Right atrium auricular region (tissue), 2 donors: ENCODE measurements around the gene RABEP1. TPM values are rescaled to one million over a fixed set of nuclear protein-coding genes. Genes with fewer than 3 reads are reported as not detected.
"Not testable (repeated sequence)": the region's sequence is repeated elsewhere in the genome, so short reads cannot be mapped to it uniquely, and the experiment has no call there.

Experiments
- DNase-seq: peaks from one replicate; pipeline ENCODE4 v3.0.0-alpha.2; 2019; ENCODE audit warnings: low spot score
- H3K27ac ChIP-seq, 2 donors: fragments of 200-600 bp; sonication (generic); 1 replicate in 1 of 2; 2 replicates in 1 of 2; pipeline ENCODE4 v1.5.1; 2016 to 2019
- H3K27me3 ChIP-seq, 2 donors: fragments of 200-600 bp; sonication (generic); one replicate each; pipeline versions ENCODE4 v1.5.1 to v1.6.0; 2017 to 2019
- H3K36me3 ChIP-seq: fragments of 200-600 bp; sonication (generic); one replicate; pipeline ENCODE4 v1.5.1; 2016
- H3K4me1 ChIP-seq, 2 donors: fragments of 200-600 bp; sonication (generic); one replicate each; pipeline versions ENCODE4 v1.5.1 to v1.6.0; 2017 to 2019
- H3K4me3 ChIP-seq, 2 donors: fragments of 200-600 bp; sonication (generic); 1 replicate in 1 of 2; 2 replicates in 1 of 2; pipeline ENCODE4 v1.5.1; 2017 to 2019; ENCODE audit warnings: mild to moderate bottlenecking in 1 of 2, moderate library complexity in 1 of 2
- H3K9me3 ChIP-seq, 2 donors: fragments of 200-600 bp; sonication (generic); one replicate each; pipeline ENCODE4 v1.5.1; 2019
- total RNA-seq, 2 donors: library from RNA; depleted of rRNA; stranded (reverse); fragments of >200 nt; gene quantifications; one replicate each; pipeline ENCODE4 v1.1.0, GENCODE V29; 2016
- TF ChIP-seq, protein P1 (sequence below), 2 donors: fragments of 200-600 bp; sonication (generic); IDR thresholded peaks; one replicate each; pipeline ENCODE4 v1.5.1; 2019; ENCODE audit warnings: antibody characterized with exemption in 2 of 2

RABEP1 gene
- total RNA-seq, 2 donors from 2014 or later: 29.6 to 34.1 TPM

DNA sequence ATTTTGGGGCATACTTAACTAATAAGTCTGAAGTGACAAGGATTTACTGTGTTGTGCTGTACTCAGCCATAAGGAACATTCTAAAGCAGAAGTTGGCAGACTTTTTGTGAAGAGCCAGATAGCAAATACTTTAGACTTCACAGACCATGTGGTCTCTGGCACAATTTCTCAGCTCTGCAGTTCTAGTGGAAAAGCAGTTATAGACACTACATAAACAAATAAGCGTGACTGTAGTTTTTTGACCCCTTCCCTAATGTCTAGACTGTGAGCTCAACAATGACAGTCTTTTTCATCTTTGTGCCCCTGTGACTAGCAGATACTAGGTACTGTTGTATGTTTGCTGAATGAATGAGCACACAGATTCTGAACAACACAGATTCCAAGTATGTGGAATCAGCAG, 142.8 kb downstream of the RABEP1 start:
- no peak overlapping the region for H3K4me3 ChIP-seq
- H3K4me1 ChIP-seq: peaks cover 0 to 13% of the 10 kb centered on the region in 2 donors
- no peak for DNase-seq
- peaks cover 68% of the 10 kb centered on the region for H3K36me3 ChIP-seq
- no peaks in the 10 kb centered on the region for H3K9me3 ChIP-seq
- no peak overlapping the region for H3K27ac ChIP-seq
- TF ChIP-seq, protein P1, sequence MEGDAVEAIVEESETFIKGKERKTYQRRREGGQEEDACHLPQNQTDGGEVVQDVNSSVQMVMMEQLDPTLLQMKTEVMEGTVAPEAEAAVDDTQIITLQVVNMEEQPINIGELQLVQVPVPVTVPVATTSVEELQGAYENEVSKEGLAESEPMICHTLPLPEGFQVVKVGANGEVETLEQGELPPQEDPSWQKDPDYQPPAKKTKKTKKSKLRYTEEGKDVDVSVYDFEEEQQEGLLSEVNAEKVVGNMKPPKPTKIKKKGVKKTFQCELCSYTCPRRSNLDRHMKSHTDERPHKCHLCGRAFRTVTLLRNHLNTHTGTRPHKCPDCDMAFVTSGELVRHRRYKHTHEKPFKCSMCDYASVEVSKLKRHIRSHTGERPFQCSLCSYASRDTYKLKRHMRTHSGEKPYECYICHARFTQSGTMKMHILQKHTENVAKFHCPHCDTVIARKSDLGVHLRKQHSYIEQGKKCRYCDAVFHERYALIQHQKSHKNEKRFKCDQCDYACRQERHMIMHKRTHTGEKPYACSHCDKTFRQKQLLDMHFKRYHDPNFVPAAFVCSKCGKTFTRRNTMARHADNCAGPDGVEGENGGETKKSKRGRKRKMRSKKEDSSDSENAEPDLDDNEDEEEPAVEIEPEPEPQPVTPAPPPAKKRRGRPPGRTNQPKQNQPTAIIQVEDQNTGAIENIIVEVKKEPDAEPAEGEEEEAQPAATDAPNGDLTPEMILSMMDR (IDR thresholded peaks at IDR 0.05): no peak
- H3K27me3 ChIP-seq: no peaks in the 10 kb centered on the region

DNA sequence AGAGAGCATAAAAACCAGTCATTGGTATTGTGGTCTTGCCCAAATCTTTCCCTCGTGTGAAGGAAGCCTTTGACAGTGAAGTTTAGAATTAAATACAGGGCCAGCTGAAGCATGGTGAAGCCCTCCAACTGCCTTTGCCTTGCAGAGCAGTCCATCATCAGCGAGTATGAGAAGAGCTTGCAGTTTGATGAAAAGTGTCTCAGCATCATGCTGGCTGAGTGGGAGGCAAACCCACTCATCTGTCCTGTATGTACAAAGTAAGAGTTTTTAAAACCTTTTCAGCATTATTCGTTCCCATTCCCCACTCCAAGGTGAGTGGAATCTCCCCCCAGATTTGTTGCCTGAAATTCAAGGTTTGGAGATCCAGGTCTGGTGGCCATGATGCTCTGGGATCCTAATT, 143.7 kb downstream of the RABEP1 start:
- no peak for DNase-seq
- H3K27ac ChIP-seq: no peak overlapping the region
- peaks cover 0 to 8% of the 10 kb centered on the region in 2 donors for H3K4me1 ChIP-seq
- no peak overlapping the region for H3K4me3 ChIP-seq
- H3K36me3 ChIP-seq: peaks cover 71% of the 10 kb centered on the region
- TF ChIP-seq, protein P1 (IDR thresholded peaks at IDR 0.05): no peak
- no peaks in the 10 kb centered on the region for H3K9me3 ChIP-seq
- H3K27me3 ChIP-seq: no peaks in the 10 kb centered on the region

DNA sequence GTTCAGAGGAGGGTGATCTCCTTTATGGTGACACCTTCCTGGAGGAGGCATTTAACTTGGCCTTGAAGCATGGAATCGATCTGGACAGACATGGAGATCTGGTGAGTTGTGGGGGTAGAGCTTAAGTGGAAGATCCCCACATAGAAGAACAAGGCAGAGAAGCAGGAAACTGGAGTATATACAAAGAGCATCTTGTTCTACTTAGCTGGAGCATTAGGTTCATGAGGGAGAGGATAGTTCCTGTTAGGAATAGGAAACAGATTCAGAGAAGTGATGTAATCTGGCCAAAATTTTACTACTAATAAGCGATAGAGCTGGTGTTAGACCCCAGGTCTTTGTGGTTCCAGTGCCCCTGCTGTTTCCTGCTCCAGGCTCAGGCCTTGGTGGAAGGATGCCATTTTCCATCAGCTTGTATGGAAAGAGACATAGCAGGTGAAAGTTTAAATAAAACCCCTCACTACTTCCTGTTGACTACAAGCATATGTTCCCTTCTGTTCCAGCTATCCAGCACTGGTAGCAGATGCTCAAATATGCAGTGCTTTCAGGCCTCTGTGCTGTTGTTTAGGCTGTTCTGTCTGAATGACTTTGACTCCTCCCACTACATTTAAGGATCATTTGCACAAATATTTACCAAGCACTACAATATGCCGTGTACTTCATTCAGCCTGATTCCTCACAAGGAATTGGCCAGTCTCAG, 147.3 kb downstream of the RABEP1 start:
- Histone ChIP-seq H3K4me1 (no peaks in the 10 kb centered on the region), H3K36me3 (peaks cover 74% of the 10 kb centered on the region)
- TF ChIP-seq, protein P1 (IDR thresholded peaks at IDR 0.05): no peak

DNA sequence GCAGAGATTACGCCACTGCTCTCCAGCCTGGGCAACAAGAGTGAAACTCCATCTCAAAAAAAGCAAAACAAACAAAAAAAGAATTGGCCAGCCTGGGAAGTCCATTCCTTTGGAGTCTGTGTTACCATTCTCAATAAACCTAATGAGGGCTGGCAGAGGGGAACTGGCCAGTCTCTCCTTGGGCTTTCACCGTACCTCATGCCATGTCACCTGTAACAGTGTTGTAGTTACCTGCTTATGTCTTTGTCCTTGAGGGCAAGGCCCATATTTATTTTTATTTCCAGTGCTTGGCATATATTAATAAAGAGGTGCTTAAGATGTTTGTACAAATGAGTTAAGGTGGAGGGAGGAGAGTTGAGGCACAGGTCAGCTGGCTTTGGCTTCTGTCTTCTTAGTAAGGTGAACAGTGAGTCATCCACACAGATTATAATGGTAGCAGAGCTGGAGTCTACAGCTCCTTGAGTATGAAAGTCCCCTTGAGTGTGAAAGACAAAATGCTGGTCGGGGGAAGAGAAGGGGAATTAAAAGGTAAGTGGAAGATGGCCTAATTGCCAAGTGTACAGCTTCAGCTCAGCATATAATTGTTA, 148.4 kb downstream of the RABEP1 start:
- Histone ChIP-seq H3K27ac (no peak overlapping the region), H3K4me3 (no peak overlapping the region), H3K36me3 (peaks cover 74% of the 10 kb centered on the region), H3K27me3 (no peaks in the 10 kb centered on the region), H3K9me3 (no peaks in the 10 kb centered on the region), H3K4me1 (no peaks in the 10 kb centered on the region)
- TF ChIP-seq, protein P1 (IDR thresholded peaks at IDR 0.05): no peak
- DNase-seq: no peak

More for the DNA sequence above, 147.3 kb downstream of the RABEP1 start:
- Histone ChIP-seq H3K27ac (no peak overlapping the region), H3K27me3 (no peaks in the 10 kb centered on the region), H3K4me3 (no peak overlapping the region), H3K9me3 (no peaks in the 10 kb centered on the region)
- no peak for DNase-seq

DNA sequence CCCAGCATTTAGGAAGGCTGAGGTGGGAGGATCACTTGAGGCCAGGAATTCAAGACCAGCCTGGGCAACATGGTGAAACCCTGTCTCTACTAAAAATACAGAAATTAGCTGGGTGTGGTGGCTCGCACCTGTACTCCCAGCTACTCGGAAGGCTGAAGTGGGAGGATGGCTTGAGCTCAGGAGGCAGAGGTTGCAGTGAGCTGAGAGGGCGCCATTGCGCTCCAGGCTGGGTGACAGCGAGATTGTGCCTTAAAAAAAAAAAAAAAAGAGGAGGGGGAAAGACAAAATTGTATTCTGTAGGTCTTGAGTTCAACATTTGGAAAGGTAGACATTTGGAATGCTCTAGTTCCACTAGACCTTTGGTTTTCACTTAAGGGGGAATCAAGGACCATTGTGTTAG, 149.2 kb downstream of the RABEP1 start:
- DNase-seq, H3K9me3 ChIP-seq, H3K27ac ChIP-seq, H3K27me3 ChIP-seq, H3K4me1 ChIP-seq, H3K4me3 ChIP-seq: not testable (repeated sequence)
- peaks cover 68% of the 10 kb centered on the region for H3K36me3 ChIP-seq

DNA sequence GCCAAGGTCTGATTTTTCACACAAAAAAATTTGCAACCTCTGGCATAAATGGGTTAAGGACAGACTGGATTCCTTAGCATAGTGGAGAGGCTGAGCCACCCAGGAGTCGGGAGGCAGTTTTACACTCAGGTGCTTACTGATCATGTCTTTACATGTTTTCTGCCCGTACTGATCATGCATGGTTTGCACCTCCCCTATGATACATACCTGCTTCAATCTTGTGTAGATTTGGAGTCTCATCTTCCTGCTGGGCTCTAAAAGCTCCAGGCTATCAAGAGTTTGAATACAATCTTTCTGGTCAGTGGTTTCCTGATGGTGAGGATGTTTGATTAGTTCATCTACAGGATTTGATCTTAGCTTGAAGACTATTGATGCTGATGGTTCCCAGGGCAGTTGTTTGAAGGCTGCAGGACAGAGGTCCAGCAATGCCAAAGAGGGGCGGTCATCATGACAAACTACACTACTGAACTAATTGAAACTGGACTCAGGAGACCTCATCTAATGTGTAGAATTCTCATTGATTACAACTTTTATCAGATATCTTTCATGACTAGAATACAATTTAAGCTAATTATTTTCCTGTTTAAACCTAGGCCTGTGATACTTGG, 150.0 kb downstream of the RABEP1 start:
- DNase-seq: no peak
- Histone ChIP-seq H3K27me3 (no peaks in the 10 kb centered on the region), H3K36me3 (peaks cover 62% of the 10 kb centered on the region), H3K4me3 (no peak overlapping the region), H3K27ac (no peak overlapping the region), H3K4me1 (no peaks in the 10 kb centered on the region), H3K9me3 (no peaks in the 10 kb centered on the region)
- TF ChIP-seq, protein P1 (IDR thresholded peaks at IDR 0.05): no peak
